ENCODE measurements around the gene SMYD3. TPM values are rescaled to one million over a fixed set of nuclear protein-coding genes. Genes with fewer than 3 reads are reported as not detected.

Gene SMYD3
- total RNA-seq, 1 donor from 2014 or later: 23.8 TPM

- TF ChIP-seq CTCF (conservative IDR thresholded peaks at IDR 0.05; ENCODE audit: low read depth, low read length): no peak
- no peak for DNase-seq (ENCODE audit: low read depth)
- H3K4me3 ChIP-seq (ENCODE audit: low read depth, low read length): no peak overlapping the region
Observed at GRCh38 chr1:246020211-246020954, 486.7 kb downstream of the SMYD3 start.

- H3K4me3 ChIP-seq (ENCODE audit: low read depth, low read length): no peak overlapping the region
- DNase-seq (ENCODE audit: low read depth): no peak
- no peak for TF ChIP-seq CTCF (conservative IDR thresholded peaks at IDR 0.05; ENCODE audit: low read depth, low read length)
Observed at GRCh38 chr1:246018146-246018545, 488.9 kb downstream of the SMYD3 start.

GRCh38 chr1:246012341-246012740, 494.7 kb downstream of the SMYD3 start:
- no peak overlapping the region for H3K4me3 ChIP-seq (ENCODE audit: low read depth, low read length)
- no peak for DNase-seq (ENCODE audit: low read depth)
- peak; percentile 71 for TF ChIP-seq CTCF (conservative IDR thresholded peaks at IDR 0.05; ENCODE audit: low read depth, low read length)

- H3K4me3 ChIP-seq (ENCODE audit: low read depth, low read length): no peak overlapping the region
- DNase-seq (ENCODE audit: low read depth): no peak
- no peak for TF ChIP-seq CTCF (conservative IDR thresholded peaks at IDR 0.05; ENCODE audit: low read depth, low read length)
Observed at GRCh38 chr1:246010386-246010785, 496.7 kb downstream of the SMYD3 start.

- TF ChIP-seq CTCF (conservative IDR thresholded peaks at IDR 0.05; ENCODE audit: low read depth, low read length): no peak
- no peak for DNase-seq (ENCODE audit: low read depth)
- H3K4me3 ChIP-seq (ENCODE audit: low read depth, low read length): no peak overlapping the region
Observed at GRCh38 chr1:246008363-246008831, 498.7 kb downstream of the SMYD3 start.

- peak; percentile 49 for DNase-seq (ENCODE audit: low read depth)
- no peak for TF ChIP-seq CTCF (conservative IDR thresholded peaks at IDR 0.05; ENCODE audit: low read depth, low read length)
- H3K4me3 ChIP-seq (ENCODE audit: low read depth, low read length): no peak overlapping the region
Observed at GRCh38 chr1:246005067-246005466, 502.0 kb downstream of the SMYD3 start.

- no peak overlapping the region for H3K4me3 ChIP-seq (ENCODE audit: low read depth, low read length)
- no peak for DNase-seq (ENCODE audit: low read depth)
- no peak for TF ChIP-seq CTCF (conservative IDR thresholded peaks at IDR 0.05; ENCODE audit: low read depth, low read length)
Observed at GRCh38 chr1:246004301-246004700, 502.8 kb downstream of the SMYD3 start.
